Left renal cortex interstitium (tissue), 4 donors: ENCODE results near the gene ITCH. TPM values are rescaled to one million over a fixed set of nuclear protein-coding genes. Genes with fewer than 3 reads are reported as not detected.
"Not testable (repeated sequence)": the region's sequence is repeated elsewhere in the genome, so short reads cannot be mapped to it uniquely, and the experiment has no call there.

Experiments used
- DNase-seq, 4 donors: peaks; one replicate each; pipeline ENCODE4 v3.0.0-alpha.2; 2013; ENCODE audit warnings: low read depth in 4 of 4, low spot score in 2 of 4, missing footprints in 1 of 4
- polyA plus RNA-seq, 4 donors: library from polyadenylated mRNA; unstranded; fragments of 120-200 nt; gene quantifications; one replicate each; pipeline ENCODE4 v1.2.1, GENCODE V29; 2013; ENCODE audit not compliant: insufficient read length in 4 of 4

ITCH gene
- polyA plus RNA-seq, 4 donors, result 38.9 to 50.7 (median 46.2) TPM

DNA sequence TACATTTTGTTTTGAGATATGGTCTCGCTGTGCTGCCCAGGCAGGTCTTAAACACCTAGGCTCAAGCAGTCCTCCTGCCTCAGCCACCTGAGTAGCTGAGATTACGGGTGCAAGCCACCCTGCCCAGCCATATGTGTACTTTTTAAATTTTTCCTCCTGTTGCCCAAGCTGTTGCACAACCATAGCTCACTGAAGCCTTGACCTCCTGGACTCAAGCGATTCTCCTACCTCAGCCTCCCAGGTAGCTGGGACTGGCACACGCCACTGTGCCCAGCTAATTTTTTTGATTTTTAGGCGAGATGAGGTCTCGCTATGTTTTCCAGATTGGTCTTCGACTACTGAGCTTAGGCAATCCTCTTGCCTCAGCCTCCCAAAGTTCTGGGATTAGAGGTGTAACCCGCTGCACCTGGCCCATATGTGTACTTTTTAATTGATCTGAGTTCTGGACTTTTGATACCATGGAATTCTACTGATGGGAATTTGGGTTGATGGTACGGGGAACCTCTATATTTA, 44.9 kb downstream of the ITCH start:
- no peak for DNase-seq

DNA sequence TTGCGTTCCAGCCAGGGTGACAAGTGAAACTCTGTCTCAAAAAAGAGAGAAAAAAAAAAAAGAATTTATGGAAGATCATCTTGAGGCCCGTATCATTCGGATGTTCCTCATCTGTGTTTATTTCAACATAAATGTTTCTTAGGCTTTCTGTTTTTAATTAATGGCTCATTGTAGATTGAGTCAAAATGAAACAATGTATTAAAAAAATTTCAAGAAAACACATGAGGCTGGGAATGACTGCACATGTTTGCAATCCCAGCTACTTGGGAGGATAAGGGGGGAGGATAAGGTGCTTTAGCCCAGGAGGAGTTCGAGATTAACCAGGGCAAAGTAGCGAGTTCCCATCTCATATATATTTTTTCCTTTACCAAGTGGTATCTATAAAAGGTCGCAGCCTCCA, 47.3 kb downstream of the ITCH start:
- DNase-seq, result no peak

DNA sequence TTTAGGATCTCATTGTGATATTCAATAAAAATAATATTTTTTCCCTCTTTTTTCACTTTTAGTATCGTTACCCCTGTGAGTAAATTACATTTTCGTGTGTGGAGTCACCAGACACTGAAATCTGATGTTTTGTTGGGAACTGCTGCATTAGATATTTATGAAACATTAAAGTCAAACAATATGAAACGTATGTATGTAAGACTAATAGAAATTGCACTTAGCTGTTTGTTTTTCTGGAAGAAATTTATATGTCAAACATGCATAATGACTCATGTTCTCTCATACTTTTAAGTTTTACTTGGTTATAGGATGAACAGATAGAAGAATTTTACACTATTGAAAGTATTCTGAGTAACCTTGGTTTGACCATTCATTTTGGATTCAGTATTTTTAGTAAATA, 49.4 kb downstream of the ITCH start:
- DNase-seq, result no peak

DNA sequence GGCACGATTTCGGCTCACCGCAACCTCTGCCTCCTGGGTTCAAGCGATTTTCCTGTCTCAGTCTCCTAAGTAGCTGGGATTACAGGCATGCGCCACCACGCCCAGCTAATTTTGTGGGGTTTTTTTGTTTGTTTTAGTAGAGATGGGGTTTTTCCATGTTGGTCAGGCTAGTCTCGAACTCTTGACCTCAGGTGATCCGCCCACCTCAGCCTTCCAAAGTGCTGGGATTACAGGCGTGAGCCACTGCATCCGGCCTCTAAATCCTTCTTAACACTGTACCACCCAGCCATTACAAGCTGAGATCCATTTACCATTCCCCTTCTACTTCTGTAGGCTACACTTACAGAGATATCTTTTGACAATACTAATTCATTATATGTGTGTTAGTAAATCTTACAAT, 51.5 kb downstream of the ITCH start:
- not testable (repeated sequence) for DNase-seq

DNA sequence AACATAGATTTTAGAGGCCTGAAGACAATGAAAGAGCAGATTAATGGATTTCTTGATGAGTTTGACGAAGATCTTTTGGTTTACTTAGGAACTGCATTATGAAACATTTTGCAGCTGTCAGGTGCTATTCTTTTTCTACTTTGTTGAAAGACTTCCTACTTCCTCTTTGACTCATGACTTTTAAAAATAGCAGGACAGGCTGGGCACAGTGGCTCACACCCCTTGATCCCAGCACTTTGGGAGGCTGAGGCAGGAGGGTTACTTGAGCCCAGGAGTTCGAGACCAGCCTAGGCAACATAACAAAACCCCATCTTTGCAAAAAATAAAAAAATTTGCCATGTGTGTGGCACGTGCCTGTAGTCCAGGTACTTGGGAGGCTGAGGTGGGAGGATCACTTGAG, 52.0 kb downstream of the ITCH start:
- DNase-seq, result no peak

DNA sequence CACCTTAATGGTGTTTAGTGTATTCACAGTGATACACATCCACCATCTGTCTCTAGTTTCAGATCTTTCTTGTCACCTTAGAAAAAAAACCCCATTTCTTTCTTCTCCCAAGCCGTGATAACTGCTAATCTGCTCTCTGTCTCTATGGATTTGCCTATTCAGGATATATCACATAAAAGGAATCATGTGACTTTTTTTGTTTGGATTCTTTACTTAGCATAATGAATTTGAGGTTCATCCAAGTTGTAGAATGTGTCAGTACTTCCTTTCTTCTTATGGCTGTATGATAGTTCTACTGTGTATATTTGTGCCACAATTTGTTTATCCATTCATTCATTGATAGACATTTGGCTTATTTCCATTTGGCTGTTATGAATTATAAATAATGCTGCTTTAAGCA, 57.1 kb downstream of the ITCH start:
- no peak for DNase-seq

DNA sequence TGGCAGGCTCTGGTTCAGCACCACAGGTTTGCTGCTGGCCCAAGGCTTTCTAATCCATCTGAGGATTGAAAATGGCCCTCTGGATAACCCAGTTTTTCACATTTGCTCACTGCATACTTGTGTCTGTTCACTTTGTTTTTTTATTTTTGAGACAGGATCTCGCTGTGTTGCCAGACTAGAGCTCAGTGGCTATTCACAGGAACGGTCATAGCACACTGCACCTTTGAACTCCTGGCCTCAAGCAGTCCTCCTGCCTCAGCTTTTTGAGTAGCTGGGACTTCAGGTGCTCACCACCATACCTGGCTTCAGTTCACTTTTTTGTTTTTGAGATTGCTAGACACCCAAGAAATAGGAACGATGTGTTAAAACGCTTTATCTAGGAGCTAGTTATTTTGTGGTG, 57.9 kb downstream of the ITCH start:
- no peak for DNase-seq

DNA sequence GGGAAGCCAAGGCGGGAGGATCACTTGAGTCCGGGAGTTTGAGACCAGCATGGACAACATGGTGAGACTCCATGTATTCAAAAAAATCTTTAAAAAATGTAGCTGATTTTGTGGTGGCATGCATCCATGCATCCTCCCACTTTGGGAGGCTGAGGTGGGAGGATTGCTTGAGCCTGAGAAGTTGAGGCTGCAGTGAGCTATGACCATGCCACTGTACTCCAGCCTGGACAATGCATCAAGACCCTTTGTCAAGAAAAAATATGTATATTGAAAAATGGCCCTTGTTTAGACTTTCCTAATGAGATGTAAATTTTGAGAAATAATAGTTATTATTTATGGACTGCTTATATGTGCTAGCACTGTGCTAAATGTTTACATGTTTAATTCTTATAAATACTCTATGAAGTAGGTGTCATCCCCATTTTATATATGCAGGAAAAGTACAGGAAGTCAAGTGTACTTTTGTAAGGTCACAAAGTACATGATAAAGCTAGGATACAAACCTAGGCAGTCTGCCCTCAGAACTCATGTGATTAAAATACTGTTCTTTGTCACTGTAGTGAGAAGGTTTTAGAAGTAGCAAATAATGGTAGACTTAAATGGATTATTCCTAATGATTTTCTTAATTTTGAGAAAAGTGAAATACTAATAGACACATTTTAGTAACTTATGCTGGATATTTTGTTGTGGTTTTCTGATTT, 58.8 kb downstream of the ITCH start:
- no peak for DNase-seq

DNA sequence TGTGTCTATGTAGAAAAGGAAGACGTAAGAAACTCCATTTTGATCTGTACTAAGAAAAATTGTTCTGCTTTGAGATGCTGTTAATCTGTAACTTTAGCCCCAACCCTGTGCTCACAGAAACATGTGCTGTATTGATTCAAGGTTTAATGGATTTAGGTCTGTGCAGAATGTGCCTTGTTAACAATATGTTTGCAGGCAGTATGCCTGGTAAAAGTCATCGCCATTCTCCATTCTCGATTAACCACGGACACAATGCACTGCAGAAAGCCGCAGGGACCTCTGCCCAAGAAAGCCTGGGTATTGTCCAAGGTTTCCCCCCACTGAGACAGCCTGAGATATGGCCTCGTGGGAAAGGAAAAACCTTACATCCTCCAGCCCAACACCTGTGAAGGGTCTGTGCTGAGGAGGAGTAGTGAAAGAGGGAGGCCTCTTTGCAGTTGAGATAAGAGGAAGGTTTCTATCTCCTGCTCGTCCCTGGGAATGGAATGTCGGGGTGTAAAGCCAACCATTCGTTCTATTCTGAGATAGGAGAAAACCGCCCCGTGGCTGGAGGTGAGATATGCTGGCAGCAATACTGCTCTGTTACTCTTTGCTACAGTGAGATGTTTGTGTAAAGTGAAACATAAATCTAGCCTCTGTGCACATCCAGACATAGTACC, 62.1 kb downstream of the ITCH start:
- not testable (repeated sequence) for DNase-seq

DNA sequence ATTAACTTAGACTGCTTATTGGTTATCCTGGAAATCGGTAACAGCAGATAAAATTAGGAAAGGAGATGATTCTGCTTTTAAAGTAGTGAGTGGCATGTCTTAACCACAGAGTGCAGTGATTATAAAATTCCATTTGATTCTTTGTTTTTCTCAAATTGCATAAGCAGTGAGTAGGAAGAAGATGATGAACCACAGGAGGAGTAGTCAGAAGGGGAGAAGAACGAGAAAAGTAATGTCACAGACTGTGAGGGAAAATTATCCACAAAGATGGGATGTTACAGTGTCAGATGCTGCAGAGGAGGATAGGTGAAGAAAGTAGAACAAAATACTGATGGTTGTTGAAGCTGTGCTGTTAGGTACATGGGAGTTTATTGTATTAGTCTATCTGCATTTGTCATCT, 63.0 kb downstream of the ITCH start:
- no peak for DNase-seq

DNA sequence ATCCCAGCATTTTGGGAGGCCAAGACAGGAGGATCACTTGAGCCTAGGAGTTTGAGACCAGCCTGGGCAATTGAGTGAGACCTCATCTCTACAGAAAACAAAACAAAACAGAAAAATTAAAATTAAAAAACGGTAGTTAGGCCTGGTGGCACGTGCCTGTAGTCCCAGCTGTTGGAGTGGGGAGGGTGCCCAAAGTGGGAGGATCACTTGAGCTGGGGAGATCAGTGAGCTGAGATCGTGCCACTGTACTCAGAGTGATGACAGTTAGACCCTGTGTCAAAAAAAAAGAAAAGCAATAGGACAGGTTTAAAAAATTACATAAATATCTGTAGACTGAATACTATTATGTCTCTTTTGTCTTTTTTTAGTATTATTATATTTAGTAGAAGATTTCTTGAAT, 64.3 kb downstream of the ITCH start:
- no peak for DNase-seq

DNA sequence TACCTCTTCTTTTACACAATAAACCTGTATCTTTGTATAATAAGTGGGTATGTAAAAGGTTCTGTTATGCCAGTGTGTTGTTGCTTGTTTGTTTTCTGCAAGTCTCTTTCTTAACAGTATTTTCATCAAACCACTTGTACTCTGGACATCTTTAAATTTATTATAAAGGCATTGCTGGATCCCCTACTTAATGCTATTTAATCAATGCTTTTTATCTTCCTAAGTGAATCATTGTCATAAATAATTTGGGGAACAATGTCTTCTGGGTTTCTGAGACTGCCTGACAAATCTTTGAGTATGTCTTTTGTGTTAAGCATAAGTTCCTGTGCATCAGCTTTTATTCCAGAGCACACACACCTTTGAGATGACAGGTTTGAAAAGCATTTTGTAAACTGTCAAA, 64.7 kb downstream of the ITCH start:
- no peak for DNase-seq

DNA sequence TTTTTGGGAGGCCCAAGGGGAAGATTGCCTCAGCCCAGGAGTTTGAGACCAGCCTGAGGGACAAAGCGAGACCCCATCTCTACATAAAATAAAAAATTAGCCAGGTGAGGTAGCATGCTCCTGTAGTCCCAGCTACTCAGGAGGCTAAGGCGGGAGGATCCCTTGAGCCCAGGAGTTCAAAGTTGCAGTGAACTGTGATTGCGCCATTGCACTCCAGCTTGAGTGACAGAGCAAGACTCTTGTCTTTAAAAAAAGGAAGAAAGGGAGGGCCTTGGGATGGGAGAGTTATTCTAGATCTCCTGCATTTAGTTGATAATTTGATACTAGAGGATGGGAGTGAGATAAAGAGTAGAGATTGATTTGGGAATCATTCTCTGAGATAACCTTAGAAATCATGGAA, 68.1 kb downstream of the ITCH start:
- no peak for DNase-seq

DNA sequence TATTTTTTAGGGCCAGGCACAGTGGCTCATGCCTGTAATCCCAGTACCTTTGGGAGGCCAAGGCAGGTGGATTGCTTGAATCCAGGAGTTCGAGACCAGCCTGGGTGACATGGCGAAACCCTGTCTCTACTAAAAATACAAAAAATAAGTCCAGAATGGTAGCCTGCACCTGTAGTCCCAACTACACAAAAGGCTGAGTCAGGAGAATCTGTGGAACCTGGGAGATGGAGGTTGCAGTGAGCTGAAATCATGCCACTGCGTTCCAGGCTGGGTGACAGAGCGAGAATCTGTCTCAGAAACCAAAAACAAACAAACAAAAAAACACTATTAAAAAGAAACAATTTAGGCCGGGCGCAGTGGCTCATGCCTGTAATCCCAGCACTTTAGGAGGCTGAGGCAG, 69.6 kb downstream of the ITCH start:
- DNase-seq, result not testable (repeated sequence)

DNA sequence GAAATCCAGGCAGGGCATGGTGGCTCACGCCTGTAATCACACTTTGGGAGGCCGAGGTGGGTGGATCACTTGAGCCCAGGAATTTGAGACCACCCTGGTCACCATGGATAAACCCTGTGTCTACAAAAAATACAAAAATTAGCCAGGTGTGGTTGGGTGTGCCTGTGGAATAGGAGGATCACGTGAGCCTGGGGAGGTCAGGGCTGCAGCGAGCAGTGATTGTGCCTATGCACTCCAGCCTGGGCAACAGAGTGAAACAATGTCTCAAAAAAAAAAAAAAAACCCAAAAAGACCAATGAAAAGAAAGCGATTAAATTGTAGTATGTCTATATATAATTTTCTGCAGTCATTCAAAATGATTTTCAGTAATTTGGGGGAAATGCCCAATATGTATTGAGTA, 70.3 kb downstream of the ITCH start:
- DNase-seq, result no peak

DNA sequence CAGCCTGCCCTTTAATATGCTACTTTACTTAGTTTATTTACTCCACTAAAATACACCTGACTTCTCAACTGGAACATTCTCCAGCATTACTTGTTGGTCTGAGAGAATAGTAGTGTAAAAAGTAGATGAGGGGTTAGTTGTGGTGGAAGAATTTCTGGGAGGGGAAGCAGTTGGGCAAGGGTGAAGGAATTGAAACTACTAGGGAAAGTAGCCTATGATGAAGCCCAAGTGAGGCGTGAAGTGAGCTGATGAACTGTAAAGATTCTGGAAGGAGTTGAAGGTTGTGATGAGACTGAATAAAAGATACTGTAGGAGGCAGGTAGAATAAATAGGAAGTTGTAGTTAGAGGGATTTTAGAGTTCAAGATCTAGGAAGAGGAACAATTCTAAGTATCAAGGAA, 72.5 kb downstream of the ITCH start:
- no peak for DNase-seq

DNA sequence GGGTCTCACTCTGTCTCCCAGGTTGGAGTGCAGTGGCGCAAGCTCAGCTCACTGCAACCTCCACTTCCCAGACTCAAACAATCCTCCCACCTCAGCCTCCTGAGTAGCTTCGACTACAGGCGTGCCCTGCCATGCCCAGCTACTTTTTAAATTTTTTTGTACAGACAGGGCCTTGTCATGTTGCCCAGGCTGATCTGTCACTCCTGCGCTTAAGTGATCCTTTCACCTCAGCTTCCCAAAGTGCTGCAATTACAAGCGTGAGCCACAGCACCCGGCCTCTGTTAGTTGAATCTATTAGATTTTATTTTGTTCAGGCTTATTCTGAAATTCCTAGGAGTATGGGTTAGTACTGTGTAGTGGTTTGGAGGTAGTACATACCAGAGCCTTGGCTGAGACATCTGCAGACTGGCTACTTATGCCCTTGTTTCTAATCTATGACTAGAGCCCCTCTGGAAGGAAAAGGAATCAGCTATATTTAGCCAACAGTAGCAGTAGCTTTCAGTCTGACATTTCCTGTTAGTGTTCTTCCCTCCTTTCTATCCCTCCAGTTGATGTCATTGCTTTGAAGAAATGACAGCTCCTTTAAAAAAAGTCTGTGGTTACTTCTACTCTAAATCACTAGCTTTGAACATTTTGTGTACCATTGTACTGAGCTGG, 74.4 kb downstream of the ITCH start:
- DNase-seq, result no peak

DNA sequence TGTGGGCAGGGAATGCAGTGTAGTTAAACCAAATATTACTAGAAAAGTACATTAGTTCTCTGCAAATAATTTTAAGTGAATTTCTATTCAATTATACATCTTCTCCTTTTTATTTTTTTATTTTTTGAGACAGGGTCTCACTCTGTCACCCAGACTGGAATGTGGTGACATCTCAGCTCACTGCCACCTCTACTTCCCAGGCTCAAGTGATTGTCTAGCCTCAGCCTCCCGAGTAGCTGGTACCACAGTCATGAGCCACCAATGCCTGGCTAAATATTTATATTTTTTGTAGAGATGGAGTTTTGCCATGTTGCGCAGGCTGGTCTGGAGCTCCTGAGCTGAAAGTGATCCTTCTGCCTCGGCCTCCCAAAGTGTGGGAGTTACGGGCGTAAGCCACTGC, 76.1 kb downstream of the ITCH start:
- DNase-seq, result no peak

DNA sequence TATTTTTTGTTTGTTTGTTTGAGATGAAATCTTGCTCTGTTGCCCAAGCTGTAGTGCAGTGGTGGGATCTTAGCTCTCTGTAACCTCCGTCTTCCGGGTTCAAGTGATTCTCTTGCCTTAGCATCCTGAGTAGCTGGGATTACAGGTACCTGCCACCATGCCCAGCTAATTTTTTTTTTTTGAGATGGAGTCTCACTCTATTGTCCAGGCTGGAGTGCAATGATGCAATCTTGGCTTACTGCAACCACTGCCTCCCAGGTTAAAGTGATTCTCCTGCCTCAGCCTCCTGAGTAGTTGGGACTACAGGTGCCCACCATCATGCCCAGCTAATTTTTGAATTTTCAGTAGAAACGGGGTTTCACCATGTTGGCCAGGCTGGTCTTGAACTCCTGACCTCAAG, 78.3 kb downstream of the ITCH start:
- DNase-seq, result not testable (repeated sequence)

DNA sequence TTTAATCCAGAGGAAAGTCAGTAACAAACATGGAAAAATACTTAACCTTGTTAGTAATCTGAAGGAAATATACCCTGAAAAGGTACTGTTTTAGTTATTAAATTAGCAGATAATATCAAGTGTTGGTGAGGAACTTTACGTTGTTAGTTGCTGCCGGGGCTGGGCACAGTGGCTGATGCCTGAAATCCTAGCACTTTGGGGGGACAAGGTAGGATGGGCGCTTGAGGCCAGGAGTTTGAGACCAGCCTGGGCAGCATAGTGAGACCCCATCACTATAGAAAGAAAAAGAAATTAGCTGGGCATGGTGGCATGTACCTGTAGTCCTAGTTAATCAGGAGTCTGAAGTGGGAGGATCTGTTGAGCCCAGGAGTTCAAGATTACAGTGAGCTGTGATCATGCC, 80.5 kb downstream of the ITCH start:
- no peak for DNase-seq

DNA sequence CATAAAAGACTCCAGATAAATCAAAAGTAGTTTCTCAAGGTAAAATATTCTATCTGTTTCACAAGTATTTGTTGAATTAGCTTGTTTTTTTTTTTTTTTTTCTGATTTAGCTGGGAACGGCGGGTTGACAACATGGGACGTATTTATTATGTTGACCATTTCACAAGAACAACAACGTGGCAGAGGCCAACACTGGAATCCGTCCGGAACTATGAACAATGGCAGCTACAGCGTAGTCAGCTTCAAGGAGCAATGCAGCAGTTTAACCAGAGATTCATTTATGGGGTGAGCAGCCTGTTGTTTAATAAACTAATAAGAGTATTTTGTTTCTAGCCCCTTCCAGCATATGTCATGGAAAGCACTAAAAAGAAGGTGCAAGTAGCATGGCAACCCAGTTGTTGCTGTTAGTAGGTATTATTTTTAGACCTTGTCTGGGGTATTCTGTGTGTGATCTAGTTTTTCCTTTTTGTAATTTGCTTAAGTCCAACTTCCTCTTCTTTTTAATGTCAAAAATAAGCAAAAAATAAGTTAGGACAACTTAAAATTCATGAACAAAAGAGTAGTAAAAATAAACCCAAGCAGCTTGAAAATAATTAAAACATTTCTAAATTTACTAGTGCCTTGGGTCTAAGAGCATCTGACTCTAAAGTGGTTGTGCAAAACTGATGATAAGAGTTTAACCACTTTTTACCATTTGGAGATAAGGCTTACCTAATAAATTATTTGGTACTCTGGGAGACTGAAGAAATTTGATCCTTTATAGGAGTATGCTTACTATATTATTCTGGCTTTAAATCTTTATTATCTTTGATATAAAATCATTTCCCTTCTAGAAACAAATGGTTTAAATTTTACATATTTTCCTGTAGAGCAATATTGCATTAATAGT, 82.3 kb downstream of the ITCH start:
- no peak for DNase-seq
